ENCODE data around the gene ARHGEF3.
"Not testable (repeated sequence)": the region's sequence is repeated elsewhere in the genome, so short reads cannot be mapped to it uniquely, and the experiment has no call there.

The ARHGEF3 gene

DNA sequence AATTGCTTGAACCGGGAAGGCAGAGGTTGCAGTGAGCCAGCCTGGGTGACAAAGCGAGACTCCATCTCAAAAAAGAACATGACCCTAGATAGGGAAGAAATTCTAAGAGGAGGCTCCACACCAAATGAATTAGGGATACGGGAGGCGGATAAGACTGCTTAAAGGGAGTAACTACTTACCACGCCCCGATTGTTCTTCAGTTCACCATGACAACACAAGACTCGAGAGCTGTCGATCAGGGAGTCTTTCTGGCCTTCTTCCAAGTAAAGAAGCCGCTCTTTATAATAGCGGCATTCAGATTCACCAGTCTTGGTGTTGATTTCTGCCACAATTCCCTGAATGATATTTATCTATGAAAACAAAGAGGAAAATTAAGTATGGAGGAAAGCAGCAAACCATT, 64.7 kb downstream of the ARHGEF3 start:
- no peak for FAIRE-seq
- no peak for DNase-seq (ENCODE audit: insufficient read length, low spot score)
- TF ChIP-seq, protein P1, sequence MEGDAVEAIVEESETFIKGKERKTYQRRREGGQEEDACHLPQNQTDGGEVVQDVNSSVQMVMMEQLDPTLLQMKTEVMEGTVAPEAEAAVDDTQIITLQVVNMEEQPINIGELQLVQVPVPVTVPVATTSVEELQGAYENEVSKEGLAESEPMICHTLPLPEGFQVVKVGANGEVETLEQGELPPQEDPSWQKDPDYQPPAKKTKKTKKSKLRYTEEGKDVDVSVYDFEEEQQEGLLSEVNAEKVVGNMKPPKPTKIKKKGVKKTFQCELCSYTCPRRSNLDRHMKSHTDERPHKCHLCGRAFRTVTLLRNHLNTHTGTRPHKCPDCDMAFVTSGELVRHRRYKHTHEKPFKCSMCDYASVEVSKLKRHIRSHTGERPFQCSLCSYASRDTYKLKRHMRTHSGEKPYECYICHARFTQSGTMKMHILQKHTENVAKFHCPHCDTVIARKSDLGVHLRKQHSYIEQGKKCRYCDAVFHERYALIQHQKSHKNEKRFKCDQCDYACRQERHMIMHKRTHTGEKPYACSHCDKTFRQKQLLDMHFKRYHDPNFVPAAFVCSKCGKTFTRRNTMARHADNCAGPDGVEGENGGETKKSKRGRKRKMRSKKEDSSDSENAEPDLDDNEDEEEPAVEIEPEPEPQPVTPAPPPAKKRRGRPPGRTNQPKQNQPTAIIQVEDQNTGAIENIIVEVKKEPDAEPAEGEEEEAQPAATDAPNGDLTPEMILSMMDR (IDR thresholded peaks at IDR 0.05; ENCODE audit: insufficient read depth, missing control alignments), result no peak

DNA sequence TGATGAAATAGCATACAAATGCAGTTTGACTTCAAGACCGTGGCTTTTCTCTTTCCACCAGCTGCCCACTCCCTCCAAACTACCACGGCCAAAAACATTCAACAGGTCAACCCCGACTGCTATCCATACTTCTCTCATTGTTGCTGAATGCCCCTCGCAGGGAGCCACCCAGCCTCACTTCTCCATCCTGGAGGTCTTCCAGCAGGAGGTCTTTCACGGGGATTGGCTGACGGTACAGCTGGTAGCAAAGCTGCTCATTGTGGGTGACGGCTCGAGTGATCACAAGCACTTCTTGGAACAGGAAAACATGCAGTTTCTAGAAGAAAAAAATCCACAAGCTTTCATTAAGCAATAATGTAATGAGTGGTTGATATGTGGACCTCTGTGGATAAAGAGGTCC, 69.6 kb downstream of the ARHGEF3 start:
- no peak for DNase-seq (ENCODE audit: insufficient read length, low spot score)
- TF ChIP-seq, protein P1 (IDR thresholded peaks at IDR 0.05; ENCODE audit: insufficient read depth, missing control alignments), result no peak
- no peak for FAIRE-seq

DNA sequence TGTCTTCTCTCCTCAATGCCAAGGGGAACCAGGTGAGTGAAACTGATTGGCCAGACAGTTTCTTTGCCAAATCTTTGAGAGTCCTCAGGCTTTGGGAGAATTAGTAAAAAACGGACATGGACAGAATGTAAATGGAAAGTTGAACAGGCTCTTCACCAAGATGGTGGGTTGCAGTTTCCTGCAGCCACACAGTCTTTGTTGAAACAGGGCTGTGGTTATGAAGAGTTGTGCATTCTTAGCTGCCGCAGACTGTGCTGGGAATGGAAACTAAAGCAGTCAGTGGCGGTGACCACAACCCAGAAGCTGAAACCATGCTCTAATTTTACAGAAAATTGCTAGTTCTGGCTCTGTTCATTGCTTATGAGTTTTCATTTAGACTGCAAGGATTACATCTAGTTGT, 76.6 kb downstream of the ARHGEF3 start:
- DNase-seq (ENCODE audit: insufficient read length, low spot score) (no peak), FAIRE-seq (no peak)
- TF ChIP-seq, protein P1 (IDR thresholded peaks at IDR 0.05; ENCODE audit: insufficient read depth, missing control alignments), result no peak

DNA sequence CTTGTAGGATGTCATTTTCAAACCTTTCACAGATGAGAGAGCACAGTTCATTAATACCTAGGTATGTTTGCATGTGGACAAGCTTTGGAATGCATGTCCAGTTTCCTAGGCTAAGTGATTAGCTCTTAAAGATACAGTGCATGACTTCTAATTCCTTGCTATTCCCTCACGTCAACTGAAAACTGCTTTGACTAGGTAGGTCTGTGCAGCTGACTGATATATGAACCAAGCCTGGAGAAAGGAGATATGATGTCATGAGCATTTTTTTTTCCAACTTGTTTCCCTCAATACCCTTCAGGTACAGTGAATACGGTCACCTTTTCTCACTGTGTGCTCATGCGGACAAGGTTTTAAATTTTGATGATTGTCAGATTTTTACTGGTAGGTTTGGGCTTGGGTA, 77.1 kb downstream of the ARHGEF3 start:
- TF ChIP-seq, protein P1 (IDR thresholded peaks at IDR 0.05; ENCODE audit: insufficient read depth, missing control alignments), result no peak
- no peak for FAIRE-seq
- no peak for DNase-seq (ENCODE audit: insufficient read length, low spot score)

DNA sequence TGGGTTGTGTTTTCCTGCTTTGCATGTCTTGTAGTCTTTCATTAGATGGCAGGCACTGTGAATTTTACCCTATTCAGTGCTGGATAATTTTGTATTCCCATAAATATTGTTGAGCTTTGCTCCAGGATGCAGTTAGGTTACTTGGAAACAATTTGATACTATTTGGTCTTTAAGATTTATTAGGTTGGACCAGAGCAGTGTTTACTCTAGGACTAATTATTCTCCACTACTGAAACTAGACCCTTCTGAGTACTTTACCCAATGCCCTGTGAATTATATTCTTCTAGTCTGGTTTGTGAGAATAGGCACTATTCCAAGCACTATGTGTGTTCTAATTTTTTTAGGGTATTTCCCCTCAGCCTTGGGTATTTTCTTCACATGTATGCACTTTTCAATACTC, 80.9 kb downstream of the ARHGEF3 start:
- FAIRE-seq (no peak), DNase-seq (ENCODE audit: insufficient read length, low spot score) (no peak)
- TF ChIP-seq, protein P1 (IDR thresholded peaks at IDR 0.05; ENCODE audit: insufficient read depth, missing control alignments), result no peak

DNA sequence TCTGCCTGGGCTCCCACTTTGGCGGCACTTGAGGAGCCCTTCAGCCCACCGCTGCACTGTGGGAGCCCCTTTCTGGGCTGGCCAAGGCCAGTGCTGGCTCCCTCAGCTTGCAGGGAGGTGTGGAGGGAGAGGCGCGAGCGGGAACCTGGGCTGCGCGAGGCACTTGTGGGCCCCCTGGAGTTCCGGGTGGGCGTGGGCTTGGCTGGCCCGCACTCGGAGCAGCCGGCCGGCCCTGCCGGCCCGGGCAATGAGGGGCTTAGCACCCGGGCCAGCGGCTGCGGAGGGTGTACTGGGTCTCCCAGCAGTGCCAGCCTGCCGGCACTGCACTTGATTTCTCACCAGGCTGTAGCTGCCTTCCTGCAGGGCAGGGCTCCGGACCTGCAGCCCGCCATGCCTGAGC, 82.9 kb downstream of the ARHGEF3 start:
- FAIRE-seq; DNase-seq (ENCODE audit: insufficient read length, low spot score): not testable (repeated sequence)

DNA sequence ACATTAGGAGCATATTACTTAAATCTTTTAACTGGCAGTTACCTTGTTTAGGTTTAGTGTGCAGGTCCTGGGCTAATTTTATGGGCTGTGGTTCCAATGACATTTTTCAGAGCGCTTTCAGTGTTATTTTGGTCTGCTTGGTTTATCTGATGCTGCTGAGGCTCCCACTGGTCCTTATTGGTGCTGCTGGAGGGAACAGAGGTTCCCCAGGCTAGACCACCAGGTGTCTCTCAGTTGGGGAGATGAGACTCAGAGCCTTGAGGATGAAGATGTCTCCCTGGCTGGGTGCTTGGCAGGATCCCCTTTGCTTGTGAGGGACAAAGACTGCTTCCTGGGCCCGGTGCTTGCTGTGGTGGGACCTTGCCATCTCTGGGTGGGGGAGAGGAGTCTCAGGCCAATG, 90.4 kb downstream of the ARHGEF3 start:
- TF ChIP-seq, protein P1 (IDR thresholded peaks at IDR 0.05; ENCODE audit: insufficient read depth, missing control alignments), result no peak
- FAIRE-seq (no peak), DNase-seq (ENCODE audit: insufficient read length, low spot score) (no peak)

DNA sequence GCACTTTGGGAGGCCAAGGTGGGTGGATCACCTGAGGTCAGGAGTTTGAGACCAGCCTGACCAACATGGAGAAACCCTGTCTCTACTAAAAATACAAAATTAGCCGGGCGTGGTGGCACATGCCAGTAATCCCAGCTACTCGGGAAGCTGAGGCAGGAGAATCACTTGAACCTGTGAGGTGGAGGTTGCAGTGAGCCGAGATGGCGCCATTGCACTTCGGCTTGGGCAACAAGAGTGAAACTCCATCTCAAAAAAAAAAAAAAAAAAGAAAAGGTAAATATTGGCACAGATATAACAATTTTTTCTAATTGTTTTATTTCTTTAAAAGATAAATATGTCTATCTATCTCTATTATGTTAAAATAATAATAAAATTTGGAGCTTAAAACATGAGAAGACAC, 94.3 kb downstream of the ARHGEF3 start:
- not testable (repeated sequence) for FAIRE-seq; DNase-seq (ENCODE audit: insufficient read length, low spot score)

All from D721Med (cell line).